OCI-LY3 (cell line): Measurements from ENCODE around the gene GPX2.

Experiments
- H2AFZ ChIP-seq: fragments of 200-600, 300-600 bp; shearing (Covaris generic); 2 replicates; pipeline ENCODE4 v1.6.0; 2014; ENCODE audit warnings: antibody characterized with exemption, low read depth, low read length
- H3K27ac ChIP-seq: fragments of 200-600, 300-600 bp; sonication (generic); 2 replicates; pipeline ENCODE4 v1.5.1; 2014; ENCODE audit warnings: mild to moderate bottlenecking, low read length, moderate library complexity, mixed read lengths
- H3K27me3 ChIP-seq: fragments of 200-600, 300-600 bp; sonication (generic); 2 replicates; pipeline ENCODE4 v1.6.1; 2014; ENCODE audit warnings: low read depth, low read length, mixed read lengths
- H3K36me3 ChIP-seq: fragments of 200-600, 300-600 bp; sonication (generic); replicated peaks from 2 replicates; pipeline ENCODE3; 2014; ENCODE audit warnings: low read depth, low read length, mixed read lengths
- H3K4me1 ChIP-seq: fragments of 300-600, 200-600 bp; sonication (generic); 2 replicates; pipeline ENCODE4 v1.6.1; 2014; ENCODE audit warnings: low read length, mixed read lengths
- H3K4me2 ChIP-seq: fragments of 200-600, 300-600 bp; sonication (generic); 2 replicates; pipeline ENCODE4 v1.6.1; 2014; ENCODE audit warnings: low read length, mixed read lengths
- H3K4me3 ChIP-seq: fragments of 300-600, 200-600 bp; sonication (generic); 2 replicates; pipeline ENCODE4 v1.5.1; 2014; ENCODE audit warnings: antibody characterized with exemption, mild to moderate bottlenecking, low read length, moderate library complexity
- H3K79me2 ChIP-seq: fragments of 300-600, 200-600 bp; shearing (Covaris generic); 2 replicates; pipeline ENCODE4 v1.6.1; 2014; ENCODE audit warnings: mild to moderate bottlenecking, low read length, mixed read lengths
- H3K9ac ChIP-seq: fragments of 300-600, 200-600 bp; shearing (Covaris generic); 2 replicates; pipeline ENCODE4 v1.6.0; 2014; ENCODE audit warnings: mild to moderate bottlenecking, low read length, moderate library complexity
- H3K9me3 ChIP-seq: fragments of 200-600, 300-600 bp; shearing (Covaris generic); 2 replicates; pipeline ENCODE4 v1.6.1; 2014; ENCODE audit warnings: low read length, mixed read lengths; ENCODE audit not compliant: insufficient read depth
- H4K20me1 ChIP-seq: fragments of 200-600, 300-600 bp; sonication (generic); 2 replicates; pipeline ENCODE4 v1.6.1; 2016; ENCODE audit warnings: low read length, mixed read lengths; ENCODE audit not compliant: insufficient read depth
- CTCF ChIP-seq: fragments of 200-600, 300-600 bp; sonication (generic); IDR thresholded peaks from 2 replicates; pipeline ENCODE4 v1.5.1; 2014; ENCODE audit warnings: antibody characterized with exemption, low read length, low read depth
- EZH2phosphoT487 ChIP-seq: fragments of 200-600 bp; shearing (Covaris generic); IDR thresholded peaks from 2 replicates; pipeline ENCODE4 v1.6.1; 2018; ENCODE audit warnings: antibody characterized with exemption, mixed run types, low read depth

The GPX2 gene

GRCh38 chr14:64919215-64919614 lies 23.3 kb downstream of the GPX2 start:
- no peak overlapping the region for H3K4me2 ChIP-seq
- H3K27me3 ChIP-seq: no peaks in the 10 kb centered on the region
- H3K4me1 ChIP-seq: peaks cover 11% of the 10 kb centered on the region
- no peak overlapping the region for H3K4me3 ChIP-seq
- no peak overlapping the region for H3K9ac ChIP-seq
- peaks cover 57% of the 10 kb centered on the region for H3K79me2 ChIP-seq
- peaks cover 39% of the 10 kb centered on the region for H4K20me1 ChIP-seq
- H3K27ac ChIP-seq: no peak overlapping the region
- peaks cover 12% of the 10 kb centered on the region for H3K36me3 ChIP-seq
- no peak overlapping the region for H2AFZ ChIP-seq
- TF ChIP-seq EZH2phosphoT487 (no peak), CTCF (no peak)
- H3K9me3 ChIP-seq: no peaks in the 10 kb centered on the region

DNA sequence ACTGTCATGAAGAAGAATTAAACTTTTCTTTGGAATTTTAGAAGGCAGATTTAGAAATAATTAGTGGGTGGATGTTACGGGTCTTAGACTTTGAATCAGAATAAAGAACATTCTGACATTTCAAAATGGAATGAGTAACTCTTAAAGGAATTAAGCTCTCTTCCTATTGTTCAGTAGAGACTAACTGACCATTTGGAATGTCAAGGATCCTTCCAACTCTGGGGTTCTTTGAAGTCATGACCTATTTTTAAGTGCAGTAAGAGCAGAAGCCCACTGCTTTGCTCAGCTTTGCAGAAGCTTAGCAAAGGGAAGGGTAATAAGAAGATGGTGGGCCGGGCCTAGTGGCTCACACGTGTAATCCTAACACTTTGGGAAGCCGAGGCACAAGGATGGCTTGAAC lies 24.3 kb downstream of the GPX2 start:
- H3K4me3 ChIP-seq: no peak overlapping the region
- H3K9me3 ChIP-seq: no peaks in the 10 kb centered on the region
- H3K4me1 ChIP-seq: peaks cover 11% of the 10 kb centered on the region
- H3K36me3 ChIP-seq: peaks cover 7% of the 10 kb centered on the region
- peaks cover 39% of the 10 kb centered on the region for H4K20me1 ChIP-seq
- no peak overlapping the region for H3K9ac ChIP-seq
- H3K27me3 ChIP-seq: no peaks in the 10 kb centered on the region
- no peak overlapping the region for H2AFZ ChIP-seq
- H3K27ac ChIP-seq: no peak overlapping the region
- H3K4me2 ChIP-seq: no peak overlapping the region
- no peak for TF ChIP-seq CTCF
- no peak for TF ChIP-seq EZH2phosphoT487
- peaks cover 57% of the 10 kb centered on the region for H3K79me2 ChIP-seq

GRCh38 chr14:64915797-64916196 lies 26.7 kb downstream of the GPX2 start:
- H3K9me3 ChIP-seq: no peaks in the 10 kb centered on the region
- peaks cover 48% of the 10 kb centered on the region for H3K79me2 ChIP-seq
- no peaks in the 10 kb centered on the region; the same call in 1 of the 2 replicates for H3K27me3 ChIP-seq
- TF ChIP-seq CTCF (no peak), EZH2phosphoT487 (no peak)
- no peak overlapping the region for H3K27ac ChIP-seq
- H3K4me1 ChIP-seq: peaks cover 11% of the 10 kb centered on the region
- peak overlapping the region; percentile 96 for H3K4me2 ChIP-seq
- 0 out of 2 replicates have a peak overlapping the region, but pooled peaks have one; percentile 96 for H3K4me3 ChIP-seq
- H4K20me1 ChIP-seq: peaks cover 39% of the 10 kb centered on the region
- H3K36me3 ChIP-seq: peaks cover 7% of the 10 kb centered on the region
- no peak overlapping the region for H3K9ac ChIP-seq
- H2AFZ ChIP-seq: no peak overlapping the region

DNA sequence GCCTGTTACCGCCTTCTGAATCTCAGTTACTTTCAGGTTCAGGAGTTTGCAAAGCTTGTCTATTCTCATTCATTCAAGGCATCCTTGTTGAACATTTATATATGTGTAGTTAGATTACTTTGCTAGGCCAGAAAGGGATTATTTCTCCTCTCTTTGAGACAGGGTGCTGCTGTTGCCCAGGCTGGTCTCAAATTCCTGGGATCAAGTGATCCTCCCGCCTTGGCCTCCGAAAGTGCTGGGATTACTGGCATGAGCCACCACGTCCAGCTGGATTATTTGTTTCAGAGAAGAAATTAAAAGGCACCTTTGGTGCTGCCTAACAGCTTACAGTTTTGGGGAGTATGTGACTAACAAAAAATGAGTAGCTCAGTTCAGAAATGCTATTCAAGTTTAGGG lies 27.5 kb downstream of the GPX2 start:
- Histone ChIP-seq H3K27me3 (no peaks in the 10 kb centered on the region; the same call in 1 of the 2 replicates), H2AFZ (no peak overlapping the region), H3K4me2 (peak overlapping the region; percentile 96), H3K79me2 (peaks cover 41% of the 10 kb centered on the region), H3K4me3 (peak overlapping the region; percentile 96), H3K4me1 (peaks cover 11% of the 10 kb centered on the region), H3K9ac (peak overlapping the region; percentile 97), H4K20me1 (peaks cover 31% of the 10 kb centered on the region), H3K9me3 (no peaks in the 10 kb centered on the region), H3K27ac (peak overlapping the region; percentile 75), H3K36me3 (peaks cover 7% of the 10 kb centered on the region)
- TF ChIP-seq CTCF (no peak), EZH2phosphoT487 (no peak)
